ENCODE results near the gene ZNF8.
A peak's percentile ranks its signal among the peaks of the same experiment; 100 is the strongest.
"Not testable (repeated sequence)": the region's sequence is repeated elsewhere in the genome, so short reads cannot be mapped to it uniquely, and the experiment has no call there.

ZNF8 gene

GRCh38 chr19:58278541-58279041 lies at the start of gene ZNF8:
Gene ZNF8 (plus strand): TSS chr19:58278955. CDS start chr19:58279082, 127 bp downstream.
- peak; percentile 98 for DNase-seq (ENCODE audit: low read depth)

GRCh38 chr19:58229255-58229639 lies 49.5 kb upstream of the ZNF8 start:
- no peak for DNase-seq (ENCODE audit: low read depth)

- no peak for DNase-seq (ENCODE audit: low read depth)
Observed at GRCh38 chr19:58237324-58237723, 41.4 kb upstream of the ZNF8 start.

GRCh38 chr19:58243351-58243750 lies 35.4 kb upstream of the ZNF8 start:
- DNase-seq (ENCODE audit: low read depth), result no peak

GRCh38 chr19:58248886-58249285 lies 29.9 kb upstream of the ZNF8 start:
- no peak for DNase-seq (ENCODE audit: low read depth)

GRCh38 chr19:58252102-58252685 lies 26.6 kb upstream of the ZNF8 start:
- no peak for DNase-seq (ENCODE audit: low read depth)

GRCh38 chr19:58258259-58258658 lies 20.5 kb upstream of the ZNF8 start:
- DNase-seq (ENCODE audit: low read depth), result not testable (repeated sequence)

- no peak for DNase-seq (ENCODE audit: low read depth)
Observed at GRCh38 chr19:58261600-58261967, 17.2 kb upstream of the ZNF8 start.

- DNase-seq (ENCODE audit: low read depth), result no peak
Observed at GRCh38 chr19:58261968-58262921, 16.5 kb upstream of the ZNF8 start.

- no peak for DNase-seq (ENCODE audit: low read depth)
Observed at GRCh38 chr19:58262922-58263296, 15.8 kb upstream of the ZNF8 start.

- no peak for DNase-seq (ENCODE audit: low read depth)
Observed at GRCh38 chr19:58265100-58265499, 13.7 kb upstream of the ZNF8 start.

- DNase-seq (ENCODE audit: low read depth), result no peak
Observed at GRCh38 chr19:58268344-58268743, 10.4 kb upstream of the ZNF8 start.

- DNase-seq (ENCODE audit: low read depth), result no peak
Observed at GRCh38 chr19:58274771-58275201, 4.0 kb upstream of the ZNF8 start.

- no peak for DNase-seq (ENCODE audit: low read depth)
Observed at GRCh38 chr19:58275564-58275963, 3.2 kb upstream of the ZNF8 start.

GRCh38 chr19:58277197-58277596 lies 1.6 kb upstream of the ZNF8 start:
- DNase-seq (ENCODE audit: low read depth), result no peak

- DNase-seq (ENCODE audit: low read depth), result no peak
Observed at GRCh38 chr19:58277748-58278540, 811 bp upstream of the ZNF8 start.

GRCh38 chr19:58279042-58279924 lies 528 bp downstream of the ZNF8 start:
- DNase-seq (ENCODE audit: low read depth), result peak; percentile 30

- DNase-seq (ENCODE audit: low read depth), result no peak
Observed at GRCh38 chr19:58279925-58280316, 1.2 kb downstream of the ZNF8 start.

- no peak for DNase-seq (ENCODE audit: low read depth)
Observed at GRCh38 chr19:58284199-58284598, 5.4 kb downstream of the ZNF8 start.

GRCh38 chr19:58291943-58292342 lies 13.2 kb downstream of the ZNF8 start:
- no peak for DNase-seq (ENCODE audit: low read depth)

- DNase-seq (ENCODE audit: low read depth), result no peak
Observed at GRCh38 chr19:58294743-58295374, 16.1 kb downstream of the ZNF8 start.
